ENCODE results near the gene LTK. TPM values are rescaled to one million over a fixed set of nuclear protein-coding genes. Genes with fewer than 3 reads are reported as not detected.

The LTK gene
- total RNA-seq, 2 donors from 2014 or later, result 0.72 to 1.7 TPM

DNA sequence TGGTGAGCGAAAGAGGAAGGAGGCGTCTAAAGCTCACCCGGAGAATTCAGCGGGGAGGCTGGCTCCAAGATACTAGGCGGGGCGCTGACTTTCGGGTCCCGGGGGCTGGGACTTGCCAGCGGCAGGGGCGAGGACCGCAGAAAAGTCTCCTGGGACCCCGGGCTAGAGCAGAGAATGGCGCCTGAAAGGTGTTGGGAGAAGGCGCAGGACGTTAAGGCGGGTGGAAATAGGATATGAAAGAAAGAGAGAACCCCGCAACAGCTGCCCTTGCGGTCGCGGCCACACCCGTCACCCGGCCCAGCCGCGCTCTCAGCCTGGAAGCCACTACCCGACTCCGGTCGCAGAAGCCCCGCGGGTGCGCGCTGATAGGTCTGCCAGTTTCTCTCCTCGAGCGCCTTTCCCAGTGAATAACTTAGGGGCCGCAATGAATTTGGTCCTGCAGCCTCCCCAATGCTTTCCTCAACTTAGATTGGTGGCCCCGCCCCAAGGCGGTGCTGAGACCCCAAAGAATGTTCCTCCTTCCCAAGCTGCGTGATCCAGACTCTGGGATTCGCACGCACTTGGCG lies 604 bp downstream of the LTK start:
- H3K27ac Mint-ChIP-seq, result no peak overlapping the region
- H3K9me3 Mint-ChIP-seq, result no peaks in the 10 kb centered on the region
- peaks cover 22% of the 10 kb centered on the region for H3K4me1 Mint-ChIP-seq (ENCODE audit: low read depth)
- peaks cover 27% of the 10 kb centered on the region for H3K27me3 Mint-ChIP-seq (ENCODE audit: low read depth)
- H3K36me3 Mint-ChIP-seq (ENCODE audit: insufficient read depth in 2 of 2), result peaks cover 0 to 4% of the 10 kb centered on the region in 2 donors
- DNase-seq (peak in 1 of 2 donors; percentile 49), ATAC-seq (replicated peaks in 1 of 2) (peak; percentile 35 to 40)
- H3K4me3 Mint-ChIP-seq, result peak overlapping the region; percentile 83 to 87

- Mint-ChIP-seq H3K4me3 (peak overlapping the region; percentile 83 to 87), H3K4me1 (ENCODE audit: low read depth) (peaks cover 22% of the 10 kb centered on the region), H3K9me3 (no peaks in the 10 kb centered on the region), H3K36me3 (ENCODE audit: insufficient read depth in 2 of 2) (peaks cover 0 to 4% of the 10 kb centered on the region in 2 donors), H3K27ac (no peak overlapping the region), H3K27me3 (ENCODE audit: low read depth) (peaks cover 31% of the 10 kb centered on the region)
- DNase-seq, result no peak
- peak in 1 of 2 donors; percentile 25 for ATAC-seq (replicated peaks in 1 of 2)
Measured at GRCh38 chr15:41512512-41512939, 1.1 kb downstream of the LTK start.

DNA sequence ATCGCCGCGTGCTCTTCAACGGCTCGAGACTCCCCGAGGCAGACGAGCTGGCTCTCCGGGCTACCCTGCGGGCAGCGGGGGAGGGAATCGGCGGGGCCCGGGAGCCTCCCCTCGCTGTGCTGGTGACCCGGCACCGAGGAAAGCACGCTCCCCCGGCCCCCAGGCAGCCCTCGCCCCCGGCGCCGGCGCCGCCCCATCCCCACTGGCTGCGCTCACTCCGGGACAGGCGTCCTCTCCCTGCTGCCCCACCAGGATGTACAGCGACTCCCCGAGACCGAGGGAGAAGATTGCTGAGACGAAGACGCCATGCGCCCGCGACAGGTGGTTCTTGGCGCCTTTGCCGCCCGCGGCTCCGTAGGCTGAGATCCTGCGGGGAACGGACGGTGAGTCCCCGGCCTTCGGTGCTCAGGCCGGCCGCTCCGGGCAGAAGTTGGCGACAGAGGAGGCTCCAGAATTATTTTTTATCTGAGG lies 1.7 kb downstream of the LTK start:
- H3K36me3 Mint-ChIP-seq (ENCODE audit: insufficient read depth in 2 of 2), result peaks cover 0 to 3% of the 10 kb centered on the region in 2 donors
- peak overlapping the region; percentile 83 to 87 for H3K4me3 Mint-ChIP-seq
- peaks cover 22% of the 10 kb centered on the region for H3K4me1 Mint-ChIP-seq (ENCODE audit: low read depth)
- H3K27me3 Mint-ChIP-seq (ENCODE audit: low read depth), result peaks cover 32% of the 10 kb centered on the region
- DNase-seq (peak in 1 of 2 donors; percentile 43), ATAC-seq (replicated peaks in 1 of 2) (peak; percentile 44 to 47)
- H3K27ac Mint-ChIP-seq, result no peak overlapping the region
- no peaks in the 10 kb centered on the region for H3K9me3 Mint-ChIP-seq

GRCh38 chr15:41511331-41511898 lies 2.2 kb downstream of the LTK start:
- peaks cover 0 to 2% of the 10 kb centered on the region in 2 donors for H3K36me3 Mint-ChIP-seq (ENCODE audit: insufficient read depth in 2 of 2)
- H3K4me1 Mint-ChIP-seq (ENCODE audit: low read depth), result peaks cover 22% of the 10 kb centered on the region
- peaks cover 32% of the 10 kb centered on the region for H3K27me3 Mint-ChIP-seq (ENCODE audit: low read depth)
- no peak overlapping the region for H3K27ac Mint-ChIP-seq
- H3K4me3 Mint-ChIP-seq, result peak overlapping the region; percentile 83 to 87
- ATAC-seq (replicated peaks in 1 of 2) (no peak), DNase-seq (no peak)
- no peaks in the 10 kb centered on the region for H3K9me3 Mint-ChIP-seq

GRCh38 chr15:41510728-41511127 lies 2.9 kb downstream of the LTK start:
- Mint-ChIP-seq H3K36me3 (ENCODE audit: insufficient read depth in 2 of 2) (no peaks in the 10 kb centered on the region), H3K4me3 (no peak overlapping the region), H3K4me1 (ENCODE audit: low read depth) (peaks cover 22% of the 10 kb centered on the region), H3K27ac (no peak overlapping the region), H3K9me3 (no peaks in the 10 kb centered on the region), H3K27me3 (ENCODE audit: low read depth) (peaks cover 32% of the 10 kb centered on the region)
- DNase-seq, result no peak
- ATAC-seq (replicated peaks in 1 of 2), result no peak

- DNase-seq (no peak), ATAC-seq (replicated peaks in 1 of 2) (no peak)
- Mint-ChIP-seq H3K4me3 (no peak overlapping the region), H3K27ac (no peak overlapping the region), H3K9me3 (no peaks in the 10 kb centered on the region), H3K27me3 (ENCODE audit: low read depth) (peaks cover 40% of the 10 kb centered on the region), H3K36me3 (ENCODE audit: insufficient read depth in 2 of 2) (no peaks in the 10 kb centered on the region), H3K4me1 (ENCODE audit: low read depth) (peaks cover 17% of the 10 kb centered on the region)
Measured at GRCh38 chr15:41507820-41508290, 5.8 kb downstream of the LTK start.

GRCh38 chr15:41506796-41507341 lies 6.8 kb downstream of the LTK start:
- no peak overlapping the region for H3K27ac Mint-ChIP-seq
- peaks cover 16% of the 10 kb centered on the region for H3K4me1 Mint-ChIP-seq (ENCODE audit: low read depth)
- H3K4me3 Mint-ChIP-seq, result no peak overlapping the region
- H3K27me3 Mint-ChIP-seq (ENCODE audit: low read depth), result peaks cover 38% of the 10 kb centered on the region
- peak in 1 of 2 donors; percentile 25 for ATAC-seq (replicated peaks in 1 of 2)
- DNase-seq, result no peak
- no peaks in the 10 kb centered on the region for H3K36me3 Mint-ChIP-seq (ENCODE audit: insufficient read depth in 2 of 2)
- H3K9me3 Mint-ChIP-seq, result no peaks in the 10 kb centered on the region

DNA sequence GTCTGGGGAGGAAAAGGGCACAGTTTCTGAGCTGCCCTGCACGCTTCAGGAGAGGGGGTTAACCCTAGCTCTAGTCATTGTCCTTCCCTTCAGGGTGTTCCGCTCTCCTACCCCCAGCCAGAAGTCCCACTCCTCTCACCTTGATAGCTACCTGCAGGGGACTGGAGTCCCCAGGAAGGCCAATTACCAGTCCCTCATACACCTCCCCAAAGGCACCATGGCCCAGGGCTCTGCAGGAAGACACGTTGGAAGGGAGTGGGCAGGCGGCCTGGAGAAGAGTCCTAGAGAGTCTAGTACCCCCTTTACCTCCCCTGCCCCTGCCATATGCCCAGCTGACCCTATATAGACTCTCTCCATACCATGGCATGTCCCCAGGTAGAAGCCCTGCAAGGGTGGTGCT lies 7.9 kb downstream of the LTK start:
- peaks cover 25% of the 10 kb centered on the region for H3K4me1 Mint-ChIP-seq (ENCODE audit: low read depth)
- DNase-seq (no peak), ATAC-seq (replicated peaks in 1 of 2) (no peak)
- peaks cover 47% of the 10 kb centered on the region for H3K27me3 Mint-ChIP-seq (ENCODE audit: low read depth)
- no peak overlapping the region for H3K27ac Mint-ChIP-seq
- no peaks in the 10 kb centered on the region for H3K9me3 Mint-ChIP-seq
- H3K4me3 Mint-ChIP-seq, result no peak overlapping the region
- peaks cover 0 to 2% of the 10 kb centered on the region in 2 donors for H3K36me3 Mint-ChIP-seq (ENCODE audit: insufficient read depth in 2 of 2)

GRCh38 chr15:41504751-41505492 lies 8.7 kb downstream of the LTK start:
- H3K4me3 Mint-ChIP-seq, result no peak overlapping the region
- peaks cover 0 to 2% of the 10 kb centered on the region in 2 donors for H3K36me3 Mint-ChIP-seq (ENCODE audit: insufficient read depth in 2 of 2)
- peaks cover 47% of the 10 kb centered on the region for H3K27me3 Mint-ChIP-seq (ENCODE audit: low read depth)
- ATAC-seq (replicated peaks in 1 of 2) (no peak), DNase-seq (no peak)
- H3K9me3 Mint-ChIP-seq, result no peaks in the 10 kb centered on the region
- H3K4me1 Mint-ChIP-seq (ENCODE audit: low read depth), result peaks cover 30% of the 10 kb centered on the region
- H3K27ac Mint-ChIP-seq, result no peak overlapping the region

DNA sequence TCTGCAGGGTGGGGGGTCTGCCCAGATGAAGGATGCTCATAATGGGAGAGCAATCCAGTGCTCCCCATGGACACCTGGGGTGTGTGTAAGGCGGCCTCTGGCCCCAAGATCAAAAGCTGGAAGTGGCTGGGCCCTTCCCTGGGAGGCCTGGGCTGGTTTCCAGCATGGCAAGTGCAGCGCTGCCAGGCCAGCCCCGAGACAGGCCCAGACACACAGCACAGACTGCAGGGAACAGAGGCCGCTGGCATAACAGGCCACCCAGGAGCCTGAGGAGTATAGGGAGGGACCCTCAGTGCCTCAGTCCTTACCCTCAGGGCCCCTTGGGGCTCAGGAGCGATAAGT lies 10.0 kb downstream of the LTK start:
- Mint-ChIP-seq H3K4me1 (ENCODE audit: low read depth) (peaks cover 30% of the 10 kb centered on the region), H3K4me3 (peak overlapping the region in 1 of 2 donors; percentile 34), H3K27me3 (ENCODE audit: low read depth) (peaks cover 60% of the 10 kb centered on the region), H3K9me3 (no peaks in the 10 kb centered on the region), H3K36me3 (ENCODE audit: insufficient read depth in 2 of 2) (peaks cover 0 to 2% of the 10 kb centered on the region in 2 donors), H3K27ac (no peak overlapping the region)
- ATAC-seq (replicated peaks in 1 of 2) (no peak), DNase-seq (no peak)

DNA sequence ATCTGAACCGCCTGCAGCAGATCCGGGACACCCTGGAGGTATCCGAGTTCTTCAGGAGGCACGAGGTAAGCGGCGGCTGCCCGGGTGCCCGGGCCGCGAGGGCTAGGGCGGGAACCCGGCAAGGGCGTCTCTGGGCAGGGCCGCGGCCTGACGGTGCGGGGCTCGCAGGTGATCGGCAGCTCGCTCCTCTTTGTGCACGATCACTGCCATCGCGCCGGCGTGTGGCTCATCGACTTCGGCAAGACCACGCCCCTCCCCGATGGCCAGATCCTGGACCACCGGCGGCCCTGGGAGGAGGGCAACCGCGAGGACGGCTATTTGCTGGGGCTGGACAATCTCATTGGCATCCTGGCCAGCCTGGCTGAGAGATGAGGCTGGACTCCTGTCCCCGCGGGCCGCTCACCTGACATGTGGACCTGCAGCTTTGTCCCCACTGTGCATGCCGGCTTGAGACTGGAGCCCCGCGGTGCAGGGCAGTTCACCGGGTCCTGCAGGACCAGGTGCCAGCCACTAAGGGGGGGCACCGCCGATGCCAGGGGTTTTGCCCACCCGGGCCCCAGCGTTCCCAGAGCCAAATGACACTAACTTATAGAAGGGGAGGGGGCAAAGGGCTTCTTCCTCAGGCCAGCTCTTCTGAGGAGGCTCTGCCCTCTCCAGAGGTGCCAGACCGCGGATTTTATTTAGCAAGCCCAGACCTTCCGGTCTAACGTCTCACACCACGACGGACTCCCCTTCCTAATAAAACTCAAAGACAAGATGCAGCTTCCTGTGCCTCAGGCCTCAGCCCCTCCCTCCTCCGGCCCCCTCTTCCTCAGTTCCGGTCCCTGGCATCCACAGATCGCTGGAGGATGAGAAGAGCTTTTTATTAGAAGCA lies 10.6 kb downstream of the LTK start:
- ATAC-seq (replicated peaks in 1 of 2) (peak; percentile 14), DNase-seq (no peak)
- peak overlapping the region; percentile 78 for H3K4me3 Mint-ChIP-seq
- no peak overlapping the region for H3K27ac Mint-ChIP-seq
- peaks cover 30% of the 10 kb centered on the region for H3K4me1 Mint-ChIP-seq (ENCODE audit: low read depth)
- H3K9me3 Mint-ChIP-seq, result no peaks in the 10 kb centered on the region
- H3K36me3 Mint-ChIP-seq (ENCODE audit: insufficient read depth in 2 of 2), result peaks cover 0 to 2% of the 10 kb centered on the region in 2 donors
- peaks cover 64% of the 10 kb centered on the region for H3K27me3 Mint-ChIP-seq (ENCODE audit: low read depth)

DNA sequence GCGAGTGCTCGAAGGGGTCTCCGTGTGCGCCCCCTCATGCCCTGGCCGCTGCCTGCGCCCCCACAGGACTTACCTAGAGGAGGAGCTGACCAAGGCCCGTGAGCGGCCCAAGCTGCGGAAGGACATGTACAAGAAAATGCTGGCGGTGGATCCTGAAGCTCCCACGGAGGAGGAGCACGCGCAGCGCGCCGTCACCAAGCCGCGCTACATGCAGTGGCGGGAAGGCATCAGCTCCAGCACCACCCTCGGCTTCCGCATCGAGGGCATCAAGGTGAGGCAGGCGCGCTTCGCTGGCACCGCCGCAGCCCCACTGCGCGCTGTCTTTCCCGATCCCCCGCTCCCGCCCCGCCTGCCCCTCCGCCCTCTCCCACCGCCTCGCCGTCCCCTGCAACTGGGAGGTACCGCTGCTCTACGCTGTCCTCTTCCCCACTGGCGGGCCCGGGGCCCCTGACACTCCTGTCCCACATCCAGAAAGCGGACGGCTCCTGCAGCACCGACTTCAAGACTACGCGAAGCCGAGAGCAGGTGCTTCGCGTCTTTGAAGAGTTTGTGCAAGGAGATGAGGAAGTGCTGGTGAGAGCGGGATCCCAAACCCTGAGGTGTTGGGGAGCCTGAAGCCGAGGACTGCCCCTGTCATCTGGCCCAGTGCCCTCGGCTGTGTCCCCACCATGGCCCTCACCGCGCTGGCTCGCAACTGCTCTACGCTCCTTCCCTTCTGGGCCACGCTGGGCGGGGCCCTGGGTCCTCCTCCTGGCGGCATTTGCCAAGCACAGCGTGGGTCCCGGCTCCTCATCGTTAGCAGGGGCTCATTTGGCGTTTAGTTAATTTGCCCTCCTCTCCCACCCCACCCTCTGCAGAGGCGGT lies 11.5 kb downstream of the LTK start:
- H3K27ac Mint-ChIP-seq, result no peak overlapping the region
- DNase-seq, result peak in 1 of 2 donors; percentile 44
- peaks cover 67% of the 10 kb centered on the region for H3K27me3 Mint-ChIP-seq (ENCODE audit: low read depth)
- no peaks in the 10 kb centered on the region for H3K9me3 Mint-ChIP-seq
- peaks cover 30% of the 10 kb centered on the region for H3K4me1 Mint-ChIP-seq (ENCODE audit: low read depth)
- H3K36me3 Mint-ChIP-seq (ENCODE audit: insufficient read depth in 2 of 2), result peaks cover 0 to 2% of the 10 kb centered on the region in 2 donors
- H3K4me3 Mint-ChIP-seq, result peak overlapping the region; percentile 78
- peak; percentile 57 to 59 for ATAC-seq (replicated peaks in 1 of 2)

Data from activated T-cell treated with anti-CD3 and anti-CD28 coated beads, Interleukin-2, amount 50 U/mL, for 72 hours (primary cell).